Ishikawa (cell line): Measurements from ENCODE around the gene KHDC4.

Experiments
- EP300 ChIP-seq: IDR thresholded peaks from 2 replicates; pipeline ENCODE4 v1.6.1; 2012; ENCODE audit warnings: borderline replicate concordance
- RAD21 ChIP-seq: IDR thresholded peaks from 2 replicates; pipeline ENCODE4 v1.6.1; 2012; ENCODE audit warnings: low read depth
- TAF1 ChIP-seq: IDR thresholded peaks from 2 replicates; pipeline ENCODE4 v1.6.1; 2012; ENCODE audit warnings: low read depth, mild to moderate bottlenecking
- TEAD4 ChIP-seq: IDR thresholded peaks from 2 replicates; pipeline ENCODE4 v1.6.1; 2012
- YY1 ChIP-seq: IDR thresholded peaks from 2 replicates; pipeline ENCODE4 v1.6.1; 2012; ENCODE audit warnings: low read depth
- TF ChIP-seq, protein P1 (sequence below): IDR thresholded peaks from 2 replicates; pipeline ENCODE4 v1.6.1; 2012; ENCODE audit warnings: low read depth, mild to moderate bottlenecking
- TF ChIP-seq, protein P2 (sequence below): IDR thresholded peaks from 2 replicates; pipeline ENCODE4 v1.6.1; 2012
- TF ChIP-seq, protein P3 (sequence below): IDR thresholded peaks from 2 replicates; pipeline ENCODE4 v1.6.1; 2012

DNA sequence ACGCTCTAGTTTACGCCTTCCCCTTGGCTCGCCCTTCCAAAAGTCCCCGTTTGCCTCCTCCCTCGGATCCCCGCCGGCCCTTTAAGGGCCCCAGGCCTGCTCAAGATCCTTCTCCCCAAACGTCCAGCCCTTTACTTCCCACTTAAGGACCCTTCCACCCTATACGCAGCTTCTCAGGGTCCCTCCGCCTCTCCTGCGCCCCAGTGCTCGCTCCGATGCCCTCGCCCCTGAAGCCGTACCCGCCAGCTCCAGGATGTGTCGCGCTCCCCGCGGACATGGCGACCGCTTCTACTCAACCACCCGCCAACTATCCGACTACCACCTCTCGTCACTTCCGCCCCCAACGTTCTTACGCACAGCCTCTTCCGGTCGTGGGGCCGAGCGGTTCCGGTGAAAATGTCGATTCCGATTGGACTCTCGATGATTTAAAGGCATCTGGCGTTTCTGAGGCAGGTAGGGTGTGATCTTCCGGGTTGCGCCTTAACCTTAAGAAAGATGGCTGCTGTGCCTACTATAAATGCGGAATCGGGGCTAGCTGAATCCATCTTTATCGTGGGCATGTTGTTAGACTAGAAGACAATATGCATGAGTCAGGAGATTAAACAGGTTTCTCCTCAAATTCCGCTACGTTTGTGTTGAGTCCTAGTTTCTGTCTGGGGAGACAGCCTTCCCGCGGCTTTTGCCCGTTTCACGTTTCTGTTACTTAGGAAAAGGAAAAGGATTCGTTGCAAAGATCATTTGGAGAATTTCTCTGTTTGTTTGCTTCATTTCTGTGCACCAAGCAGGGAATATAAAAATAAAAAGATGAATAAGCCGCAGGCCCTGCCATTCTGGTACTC, at the start of gene KHDC4:
- TF ChIP-seq, protein P1, sequence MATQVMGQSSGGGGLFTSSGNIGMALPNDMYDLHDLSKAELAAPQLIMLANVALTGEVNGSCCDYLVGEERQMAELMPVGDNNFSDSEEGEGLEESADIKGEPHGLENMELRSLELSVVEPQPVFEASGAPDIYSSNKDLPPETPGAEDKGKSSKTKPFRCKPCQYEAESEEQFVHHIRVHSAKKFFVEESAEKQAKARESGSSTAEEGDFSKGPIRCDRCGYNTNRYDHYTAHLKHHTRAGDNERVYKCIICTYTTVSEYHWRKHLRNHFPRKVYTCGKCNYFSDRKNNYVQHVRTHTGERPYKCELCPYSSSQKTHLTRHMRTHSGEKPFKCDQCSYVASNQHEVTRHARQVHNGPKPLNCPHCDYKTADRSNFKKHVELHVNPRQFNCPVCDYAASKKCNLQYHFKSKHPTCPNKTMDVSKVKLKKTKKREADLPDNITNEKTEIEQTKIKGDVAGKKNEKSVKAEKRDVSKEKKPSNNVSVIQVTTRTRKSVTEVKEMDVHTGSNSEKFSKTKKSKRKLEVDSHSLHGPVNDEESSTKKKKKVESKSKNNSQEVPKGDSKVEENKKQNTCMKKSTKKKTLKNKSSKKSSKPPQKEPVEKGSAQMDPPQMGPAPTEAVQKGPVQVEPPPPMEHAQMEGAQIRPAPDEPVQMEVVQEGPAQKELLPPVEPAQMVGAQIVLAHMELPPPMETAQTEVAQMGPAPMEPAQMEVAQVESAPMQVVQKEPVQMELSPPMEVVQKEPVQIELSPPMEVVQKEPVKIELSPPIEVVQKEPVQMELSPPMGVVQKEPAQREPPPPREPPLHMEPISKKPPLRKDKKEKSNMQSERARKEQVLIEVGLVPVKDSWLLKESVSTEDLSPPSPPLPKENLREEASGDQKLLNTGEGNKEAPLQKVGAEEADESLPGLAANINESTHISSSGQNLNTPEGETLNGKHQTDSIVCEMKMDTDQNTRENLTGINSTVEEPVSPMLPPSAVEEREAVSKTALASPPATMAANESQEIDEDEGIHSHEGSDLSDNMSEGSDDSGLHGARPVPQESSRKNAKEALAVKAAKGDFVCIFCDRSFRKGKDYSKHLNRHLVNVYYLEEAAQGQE = no peak
- TF ChIP-seq TAF1 (peak; percentile 95), RAD21 (no peak), YY1 (peak; percentile 99), EP300 (no peak), TEAD4 (no peak; the same call in 1 of the 2 replicates)
- TF ChIP-seq, protein P2, sequence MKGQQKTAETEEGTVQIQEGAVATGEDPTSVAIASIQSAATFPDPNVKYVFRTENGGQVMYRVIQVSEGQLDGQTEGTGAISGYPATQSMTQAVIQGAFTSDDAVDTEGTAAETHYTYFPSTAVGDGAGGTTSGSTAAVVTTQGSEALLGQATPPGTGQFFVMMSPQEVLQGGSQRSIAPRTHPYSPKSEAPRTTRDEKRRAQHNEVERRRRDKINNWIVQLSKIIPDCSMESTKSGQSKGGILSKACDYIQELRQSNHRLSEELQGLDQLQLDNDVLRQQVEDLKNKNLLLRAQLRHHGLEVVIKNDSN = 0 out of 2 replicates have a peak, but pooled peaks have one; percentile 15
- TF ChIP-seq, protein P3, sequence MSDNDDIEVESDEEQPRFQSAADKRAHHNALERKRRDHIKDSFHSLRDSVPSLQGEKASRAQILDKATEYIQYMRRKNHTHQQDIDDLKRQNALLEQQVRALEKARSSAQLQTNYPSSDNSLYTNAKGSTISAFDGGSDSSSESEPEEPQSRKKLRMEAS = peak; percentile 85
